ENCODE data around the gene MACROD1.

MACROD1 gene, protein sequence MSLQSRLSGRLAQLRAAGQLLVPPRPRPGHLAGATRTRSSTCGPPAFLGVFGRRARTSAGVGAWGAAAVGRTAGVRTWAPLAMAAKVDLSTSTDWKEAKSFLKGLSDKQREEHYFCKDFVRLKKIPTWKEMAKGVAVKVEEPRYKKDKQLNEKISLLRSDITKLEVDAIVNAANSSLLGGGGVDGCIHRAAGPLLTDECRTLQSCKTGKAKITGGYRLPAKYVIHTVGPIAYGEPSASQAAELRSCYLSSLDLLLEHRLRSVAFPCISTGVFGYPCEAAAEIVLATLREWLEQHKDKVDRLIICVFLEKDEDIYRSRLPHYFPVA

DNA sequence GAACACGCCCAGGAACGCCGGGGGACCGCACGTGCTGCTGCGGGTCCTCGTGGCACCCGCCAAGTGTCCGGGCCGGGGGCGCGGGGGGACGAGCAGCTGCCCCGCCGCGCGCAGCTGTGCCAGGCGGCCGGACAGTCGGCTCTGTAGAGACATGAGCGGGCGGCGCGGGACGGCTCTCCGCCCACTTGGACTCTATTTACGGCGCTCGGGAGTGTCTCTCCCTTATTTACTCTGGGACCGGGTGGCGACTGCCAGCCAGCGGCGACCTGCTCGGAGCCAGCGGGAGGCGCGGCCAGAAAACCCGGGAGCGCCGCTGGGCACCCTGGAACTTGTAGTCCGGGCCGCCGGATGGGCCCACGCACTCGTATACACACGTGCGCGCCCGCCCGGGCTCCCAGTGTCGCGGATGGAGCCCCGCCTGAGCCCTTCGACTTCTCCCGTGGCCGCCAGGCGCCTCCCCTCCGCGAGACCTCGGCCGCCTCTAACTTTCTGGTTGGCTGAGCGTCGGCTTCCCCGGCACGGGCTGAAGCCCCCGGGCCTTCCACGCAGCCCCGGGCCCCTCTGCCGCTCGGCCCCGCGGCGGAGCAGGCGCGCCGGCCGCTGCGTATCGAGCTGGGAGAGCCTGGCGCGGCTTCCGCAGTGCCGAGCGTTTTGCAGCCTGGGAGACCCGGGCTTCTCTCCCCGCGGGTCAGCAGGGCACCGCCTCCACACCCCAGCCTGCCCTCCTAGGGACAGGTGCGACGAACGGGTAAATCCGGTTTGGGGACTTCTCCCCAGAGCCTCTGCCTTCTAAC lies at the start of gene MACROD1:
Gene MACROD1, minus strand, starts transcription at position 272 of the 794 bp plus-strand sequence. Its CDS starts 119 bp downstream, at position 153.
- peak; percentile 85 for DNase-seq

DNA sequence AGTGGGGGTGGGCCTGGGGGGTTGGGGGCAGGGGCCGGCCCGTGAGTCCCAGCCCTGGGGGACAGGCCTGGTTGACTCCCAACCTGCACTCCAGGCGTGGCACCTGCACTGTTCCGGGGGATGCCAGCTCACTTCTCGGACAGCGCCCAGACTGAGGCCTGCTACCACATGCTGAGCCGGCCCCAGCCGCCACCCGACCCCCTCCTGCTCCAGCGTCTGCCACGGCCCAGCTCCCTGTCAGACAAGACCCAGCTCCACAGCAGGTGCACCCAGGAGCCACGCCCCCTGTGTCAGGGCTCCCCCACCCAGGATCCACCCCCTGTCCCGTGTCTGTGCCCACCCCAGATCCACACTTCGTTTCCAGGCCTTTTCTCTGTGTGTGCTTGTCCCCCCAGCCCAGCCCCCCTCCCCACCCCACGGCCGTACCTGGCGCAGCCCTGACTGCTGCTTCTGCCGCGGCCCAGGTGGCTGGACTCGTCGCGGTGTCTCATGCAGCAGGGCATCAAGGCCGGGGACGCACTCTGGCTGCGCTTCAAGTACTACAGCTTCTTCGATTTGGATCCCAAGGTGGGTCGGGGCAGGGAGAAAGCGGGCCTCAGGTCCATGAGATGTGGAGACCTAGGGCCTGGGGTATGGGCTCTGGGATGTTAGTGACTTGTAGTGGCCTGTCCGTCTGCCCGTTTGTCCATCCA lies 45.4 kb upstream of the MACROD1 start:
- DNase-seq, result no peak

DNA sequence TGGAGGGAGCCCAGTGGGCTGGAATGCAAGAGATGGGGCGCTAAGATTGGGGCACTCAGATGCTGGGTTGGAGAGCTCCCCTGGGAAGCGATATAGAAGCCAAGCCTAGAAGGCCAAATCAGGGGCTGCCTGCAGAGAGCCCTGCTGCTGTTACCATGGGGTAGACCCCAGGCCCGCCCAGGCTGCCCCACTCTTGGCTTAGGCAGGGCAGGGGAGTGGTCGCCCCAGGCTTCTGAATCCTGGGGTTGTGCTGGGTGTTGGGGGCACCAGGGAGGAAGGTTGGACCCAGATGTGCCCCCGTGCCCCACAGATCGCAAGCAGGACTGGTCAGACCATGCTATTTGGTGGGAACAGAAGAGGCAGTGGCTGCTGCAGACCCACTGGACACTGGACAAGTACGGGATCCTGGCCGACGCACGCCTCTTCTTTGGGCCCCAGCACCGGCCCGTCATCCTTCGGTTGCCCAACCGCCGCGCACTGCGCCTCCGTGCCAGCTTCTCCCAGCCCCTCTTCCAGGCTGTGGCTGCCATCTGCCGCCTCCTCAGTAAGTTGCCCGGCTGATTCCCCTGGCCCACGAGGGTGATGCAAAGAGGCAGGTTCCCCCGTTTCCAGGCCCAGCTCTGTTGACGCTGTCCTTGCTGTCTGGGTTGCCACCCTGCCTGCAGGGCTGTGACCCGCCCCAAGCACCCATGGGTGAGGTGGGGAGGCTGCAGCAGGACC lies 44.5 kb upstream of the MACROD1 start:
- DNase-seq, result no peak

DNA sequence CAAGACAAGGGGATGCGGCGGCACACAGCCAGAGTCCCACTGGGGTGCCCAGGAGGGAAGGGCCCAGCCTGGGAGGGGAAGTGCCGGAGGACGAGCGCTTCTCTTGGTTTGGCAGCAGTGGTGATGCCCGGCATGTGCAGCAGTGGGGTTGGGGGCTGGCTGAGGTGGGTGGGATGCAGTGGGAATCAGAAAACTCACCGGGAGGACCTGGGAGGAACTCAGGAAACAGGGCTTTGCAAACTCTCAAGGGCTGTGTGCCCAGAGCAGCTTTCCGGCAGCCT lies 43.6 kb upstream of the MACROD1 start:
- DNase-seq, result no peak

DNA sequence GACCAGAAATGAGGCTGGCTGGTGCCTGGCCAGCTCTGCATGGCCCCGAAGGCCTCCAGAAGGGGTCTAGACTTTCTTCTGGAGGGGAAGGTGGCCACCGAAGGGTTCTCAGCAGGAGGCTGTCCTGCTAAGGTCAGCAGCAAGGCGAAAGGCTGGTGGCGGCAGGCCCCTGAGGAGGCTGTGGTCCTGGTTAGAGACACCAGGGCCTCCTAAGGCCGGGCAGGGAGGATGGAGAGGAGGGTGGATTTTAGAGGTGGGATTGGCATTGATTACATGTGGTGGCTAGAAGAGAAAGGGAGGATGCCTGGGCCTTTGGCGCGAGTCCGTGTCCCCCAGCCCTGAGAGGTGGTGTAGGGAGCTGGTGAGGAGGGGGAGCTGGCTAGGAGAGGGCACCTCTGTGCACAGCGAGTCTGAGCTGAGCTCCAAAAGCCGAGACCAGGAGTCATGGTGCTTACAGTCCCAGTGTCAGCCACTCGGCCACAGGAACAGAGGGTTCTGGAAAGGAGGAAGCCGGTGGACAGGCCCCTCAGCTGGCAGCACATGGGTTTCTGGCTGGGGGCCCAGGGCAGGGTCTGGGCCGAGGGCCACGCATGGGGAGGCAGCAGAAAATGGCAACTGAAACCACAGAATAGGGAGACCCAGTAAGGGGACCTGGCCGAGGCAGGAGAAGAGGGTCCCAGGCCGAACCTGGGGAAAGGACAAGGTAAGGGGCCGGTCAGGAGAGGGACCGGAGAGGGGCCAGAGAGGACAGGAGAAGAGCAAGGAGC lies 43.1 kb upstream of the MACROD1 start:
- no peak for DNase-seq

DNA sequence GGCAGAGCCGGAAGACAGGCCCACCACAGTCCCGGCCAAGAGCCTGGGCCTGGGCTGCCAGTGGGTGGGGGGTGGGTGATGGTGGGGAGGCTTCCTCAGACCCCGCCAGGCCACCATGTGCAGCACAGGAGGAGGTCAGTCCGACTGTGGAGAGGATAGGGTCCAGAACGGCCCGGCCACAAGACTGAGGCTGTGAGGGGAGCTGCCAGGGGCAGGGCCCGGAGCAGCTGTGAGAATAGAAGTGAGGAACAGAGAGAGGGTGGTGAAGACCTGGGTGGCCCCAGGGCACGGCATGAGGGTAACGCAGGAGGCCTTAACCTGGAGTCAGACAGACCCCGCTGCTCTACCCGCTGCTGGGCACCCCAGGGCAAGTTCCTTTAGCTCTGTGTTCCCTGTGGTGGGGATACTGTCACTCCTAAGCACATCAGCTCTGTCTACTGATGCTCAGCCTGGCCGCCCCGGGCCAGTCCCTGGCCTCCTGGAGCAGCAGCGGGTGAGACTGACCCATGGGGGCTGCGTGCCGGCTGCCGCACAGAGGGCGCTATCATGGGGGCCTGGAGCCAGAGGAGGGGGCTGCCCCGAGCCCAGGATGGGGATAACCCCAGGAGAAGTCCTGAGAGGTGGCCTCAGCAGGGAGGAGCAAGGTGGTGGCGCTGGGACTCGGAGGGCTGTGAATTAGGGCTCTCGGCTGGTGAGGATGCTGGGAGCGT lies 42.3 kb upstream of the MACROD1 start:
- no peak for DNase-seq

DNA sequence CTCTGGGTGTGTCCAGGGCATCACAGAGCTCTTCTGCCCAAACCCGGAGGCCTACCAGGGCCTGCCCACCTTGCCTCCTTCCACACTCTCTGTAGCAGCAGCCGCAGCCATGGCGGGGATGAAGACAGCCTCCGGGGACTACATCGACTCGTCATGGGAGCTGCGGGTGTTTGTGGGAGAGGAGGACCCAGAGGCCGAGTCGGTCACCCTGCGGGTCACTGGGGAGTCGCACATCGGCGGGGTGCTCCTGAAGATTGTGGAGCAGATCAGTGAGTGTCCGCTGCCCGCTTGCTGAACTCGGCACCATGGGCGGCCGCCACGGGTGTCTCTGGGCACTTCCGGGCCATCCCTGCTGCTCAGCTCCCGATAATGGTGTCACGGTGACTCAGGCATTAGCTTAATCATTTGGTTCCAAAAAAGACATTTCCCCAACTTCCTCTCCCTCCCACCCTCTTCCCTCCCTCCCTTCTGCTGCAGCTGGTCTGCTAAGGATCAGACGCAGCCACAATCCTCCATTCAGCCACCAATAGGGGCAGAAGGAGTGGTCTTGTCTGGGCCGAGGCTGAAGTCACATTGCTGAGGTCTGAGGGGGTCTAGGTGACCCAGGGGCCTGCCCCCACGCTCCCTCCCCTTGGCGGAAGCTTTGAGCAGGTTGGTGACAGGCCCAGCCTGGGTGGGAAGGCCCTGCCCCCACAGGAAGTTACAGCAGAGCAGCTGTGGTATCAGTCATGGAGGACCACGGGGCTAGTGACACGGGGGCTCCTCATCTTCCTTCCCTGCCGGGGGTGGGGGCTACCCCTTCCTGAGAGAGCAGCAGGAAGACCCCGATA lies 41.6 kb upstream of the MACROD1 start:
- no peak for DNase-seq

DNA sequence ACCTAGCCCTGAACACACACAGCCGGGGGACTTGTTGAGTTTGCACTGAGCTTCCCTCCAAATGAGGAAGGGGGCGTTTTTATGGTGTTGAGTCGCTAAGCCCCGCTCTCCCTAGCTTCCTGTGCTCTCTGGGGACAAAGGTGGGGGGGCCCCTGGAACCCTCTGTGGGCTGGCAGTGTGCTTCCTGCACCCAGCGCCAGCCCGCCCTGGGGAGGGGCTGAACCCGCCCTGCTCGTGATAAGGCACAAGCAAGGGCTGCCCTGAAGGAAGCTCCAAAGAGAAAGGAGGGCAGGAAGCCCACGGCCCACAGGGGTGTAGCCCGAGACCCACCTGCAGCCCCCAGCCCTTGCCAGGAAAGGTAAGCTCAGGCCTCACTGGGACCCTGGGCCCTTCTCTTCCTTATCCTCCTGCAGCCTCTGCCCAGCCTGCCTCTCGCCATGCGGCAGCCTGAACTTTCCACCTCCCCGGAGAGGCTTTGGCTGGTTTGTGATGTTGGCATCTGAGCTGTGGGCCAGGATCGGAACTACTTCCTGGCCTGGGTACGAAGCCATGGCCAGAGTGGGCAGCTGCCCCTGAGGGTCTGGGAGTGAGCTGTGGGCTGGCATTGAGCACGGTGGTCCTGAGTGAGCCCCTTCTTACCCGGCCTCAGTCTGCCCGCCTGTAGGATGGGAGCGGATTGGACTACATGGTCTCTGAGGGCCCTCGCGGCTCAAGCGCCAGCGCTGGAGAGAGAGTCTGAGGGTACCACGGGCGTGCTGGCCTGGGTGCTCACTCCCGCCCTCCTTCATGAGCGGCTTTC lies 40.7 kb upstream of the MACROD1 start, which contains the start of gene FERMT3:
Gene FERMT3, plus strand, starts transcription at position 265 of the 799 bp plus-strand sequence. CDS start 644 bp downstream, outside the sequence.
- no peak for DNase-seq

DNA sequence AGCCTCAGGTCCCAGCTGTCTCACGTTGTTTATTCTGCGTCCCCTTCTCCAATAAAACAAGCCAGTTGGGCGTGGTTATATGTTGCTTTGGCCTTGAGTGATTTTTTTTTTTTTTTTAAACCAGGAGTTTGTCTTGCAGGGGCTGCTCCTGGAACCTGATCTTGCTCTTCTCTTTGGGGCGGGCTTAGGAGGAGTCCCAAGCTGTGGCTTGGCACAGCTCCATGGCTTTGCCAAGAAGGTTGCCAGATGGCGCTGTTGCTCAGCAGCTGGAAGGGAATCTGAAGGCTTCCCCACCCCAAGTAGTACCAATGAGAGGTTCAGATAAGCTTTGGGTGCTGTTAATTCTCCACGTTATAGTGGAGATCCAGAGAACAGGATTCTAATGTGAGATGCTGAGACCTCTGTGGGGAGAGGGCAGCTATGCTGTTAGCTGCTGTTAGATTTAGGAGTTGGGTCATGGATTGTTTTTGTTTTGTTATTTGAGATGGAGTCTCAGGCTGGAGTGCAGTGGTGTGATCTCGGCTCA lies 38.6 kb upstream of the MACROD1 start:
- peak; percentile 73 for DNase-seq

DNA sequence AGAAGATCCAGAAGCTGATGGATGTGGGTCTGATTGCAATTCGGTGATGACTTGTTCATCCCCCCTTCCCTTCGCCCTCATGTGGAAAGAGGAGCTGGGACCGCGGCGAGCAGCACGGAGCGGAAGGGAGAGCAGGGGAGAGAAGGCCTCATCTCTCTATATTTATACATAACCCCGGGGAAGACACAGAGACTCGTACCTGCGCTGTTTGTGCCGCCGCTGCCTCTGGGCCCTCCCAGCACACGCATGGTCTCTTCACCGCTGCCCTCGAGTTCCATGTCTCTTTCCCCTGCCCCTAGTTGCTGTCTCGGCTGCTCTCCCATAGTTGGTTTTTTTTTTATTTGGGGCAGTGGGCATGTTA lies 38.1 kb upstream of the MACROD1 start:
- DNase-seq, result no peak

DNA sequence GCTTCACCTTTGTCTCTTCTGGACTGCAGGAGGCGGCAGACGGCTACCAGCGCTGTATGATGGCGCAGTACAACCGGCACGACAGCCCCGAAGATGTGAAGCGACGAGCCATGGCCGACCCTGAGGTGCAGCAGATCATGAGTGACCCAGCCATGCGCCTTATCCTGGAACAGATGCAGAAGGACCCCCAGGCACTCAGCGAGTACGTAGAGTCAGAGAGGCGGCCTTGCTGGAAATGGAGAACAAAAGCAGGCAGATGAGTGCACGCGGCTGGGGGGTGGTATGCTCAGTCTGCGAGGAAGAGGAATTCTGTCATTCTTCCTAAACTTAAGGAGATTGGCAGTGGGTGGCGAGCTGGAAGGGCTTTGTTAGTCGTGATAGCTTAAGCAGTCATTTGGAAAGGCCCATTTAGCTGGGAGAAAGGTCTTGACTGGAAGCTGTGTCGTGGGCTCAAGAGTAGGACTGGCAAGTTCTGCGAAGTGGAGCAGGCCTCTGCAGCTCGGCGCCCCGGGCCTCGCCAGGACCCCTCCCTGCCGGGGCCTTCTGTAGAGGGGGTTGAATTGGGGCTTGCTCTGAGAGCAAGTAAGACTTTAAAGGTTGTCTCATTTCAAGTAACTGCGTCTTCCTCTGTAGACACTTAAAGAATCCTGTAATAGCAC lies 37.6 kb upstream of the MACROD1 start:
- no peak for DNase-seq

DNA sequence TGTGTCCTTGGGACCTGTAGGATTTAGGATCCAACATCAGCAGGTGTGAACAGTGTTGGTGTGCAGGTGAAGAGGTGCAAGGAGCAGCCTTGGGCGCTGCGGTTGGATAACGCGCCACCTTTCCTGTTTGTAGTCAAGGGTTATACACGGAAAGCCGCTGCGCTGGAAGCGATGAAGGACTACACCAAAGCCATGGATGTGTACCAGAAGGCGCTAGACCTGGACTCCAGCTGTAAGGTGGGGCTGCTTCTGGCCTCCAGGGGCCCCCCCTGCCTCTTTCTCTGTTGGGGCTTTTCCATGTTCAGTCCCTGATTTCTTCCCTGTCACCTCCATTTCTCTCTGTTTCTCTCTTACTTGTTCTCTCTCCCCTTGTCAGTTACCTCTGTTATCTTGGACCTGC lies 37.1 kb upstream of the MACROD1 start:
- no peak for DNase-seq

DNA sequence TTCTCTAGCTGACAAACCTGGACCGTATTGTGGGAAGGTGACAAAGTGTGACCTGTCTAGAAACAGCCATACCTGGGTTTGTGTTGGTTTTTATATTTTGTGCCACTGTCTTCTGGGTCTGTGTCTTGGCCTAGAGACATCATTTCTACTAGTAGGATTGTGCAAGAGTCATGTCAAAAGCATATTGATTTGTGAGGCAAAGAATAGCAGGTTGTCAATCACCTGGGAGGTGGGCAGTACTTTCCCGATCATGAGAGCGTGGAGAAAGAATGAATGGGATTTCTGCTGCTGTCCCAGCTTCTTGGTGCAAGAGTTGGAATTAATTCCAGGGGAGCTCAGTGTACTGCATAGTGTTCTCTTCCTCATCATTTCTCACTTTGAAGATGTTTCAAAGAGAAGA lies 35.6 kb upstream of the MACROD1 start:
- no peak for DNase-seq

DNA sequence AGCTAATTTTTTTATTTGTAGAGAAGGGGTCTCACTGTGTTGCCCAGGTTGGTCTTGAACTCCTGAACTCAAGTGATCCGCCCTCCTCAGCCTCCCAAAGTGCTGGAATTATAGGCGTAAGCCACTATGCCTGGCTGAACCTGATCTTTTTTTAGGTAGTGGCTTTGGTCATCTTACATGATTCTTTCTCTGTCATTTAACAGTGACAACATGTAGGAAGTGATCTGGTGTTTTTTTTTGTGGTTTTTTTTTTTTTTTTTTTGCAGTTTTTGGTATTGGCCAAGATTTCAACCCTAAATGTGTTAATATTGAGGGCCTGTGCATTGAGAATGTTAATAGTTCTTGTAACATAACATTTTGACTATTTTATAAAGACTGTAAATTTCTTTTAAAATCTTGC lies 32.6 kb upstream of the MACROD1 start:
- DNase-seq, result no peak

DNA sequence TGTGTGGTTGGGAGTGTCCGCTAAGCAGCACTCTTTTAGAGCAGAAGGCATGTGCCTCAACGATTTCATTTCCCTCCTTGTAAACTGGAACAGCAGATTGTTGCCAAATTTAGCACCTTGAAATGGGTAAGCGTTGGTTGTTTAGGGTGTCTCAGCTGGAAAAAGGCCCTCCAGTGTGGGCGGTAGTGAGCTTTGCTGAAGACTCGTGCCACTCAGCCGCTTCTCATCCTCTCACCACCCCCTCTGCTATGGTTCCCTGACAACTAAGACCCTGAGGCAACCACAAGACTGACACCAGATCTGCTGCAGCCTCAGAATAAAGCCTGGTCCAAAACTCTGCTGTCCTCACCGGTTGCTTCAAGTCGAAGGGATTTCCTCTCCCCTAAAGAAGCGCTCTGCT lies 30.7 kb upstream of the MACROD1 start:
- DNase-seq, result no peak

DNA sequence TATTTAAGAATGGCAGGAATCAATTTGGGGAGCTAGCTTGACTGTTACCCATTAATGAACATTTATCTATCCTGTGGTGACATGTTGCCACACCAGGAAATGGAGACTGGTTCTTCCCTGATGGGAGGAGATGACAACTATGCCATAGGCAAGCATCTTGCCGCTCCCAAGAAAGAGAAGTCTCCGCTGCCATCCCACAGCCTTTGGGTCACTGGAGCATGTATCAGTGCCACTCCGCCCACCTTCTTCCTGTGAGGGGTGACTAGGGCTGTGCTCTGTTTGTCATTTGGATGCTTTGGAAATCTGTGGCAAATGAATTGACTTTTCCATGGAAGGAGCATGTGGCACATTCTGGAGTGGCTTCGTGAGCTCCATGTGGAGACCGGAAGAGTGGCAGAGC lies 26.5 kb upstream of the MACROD1 start:
- DNase-seq, result no peak

DNA sequence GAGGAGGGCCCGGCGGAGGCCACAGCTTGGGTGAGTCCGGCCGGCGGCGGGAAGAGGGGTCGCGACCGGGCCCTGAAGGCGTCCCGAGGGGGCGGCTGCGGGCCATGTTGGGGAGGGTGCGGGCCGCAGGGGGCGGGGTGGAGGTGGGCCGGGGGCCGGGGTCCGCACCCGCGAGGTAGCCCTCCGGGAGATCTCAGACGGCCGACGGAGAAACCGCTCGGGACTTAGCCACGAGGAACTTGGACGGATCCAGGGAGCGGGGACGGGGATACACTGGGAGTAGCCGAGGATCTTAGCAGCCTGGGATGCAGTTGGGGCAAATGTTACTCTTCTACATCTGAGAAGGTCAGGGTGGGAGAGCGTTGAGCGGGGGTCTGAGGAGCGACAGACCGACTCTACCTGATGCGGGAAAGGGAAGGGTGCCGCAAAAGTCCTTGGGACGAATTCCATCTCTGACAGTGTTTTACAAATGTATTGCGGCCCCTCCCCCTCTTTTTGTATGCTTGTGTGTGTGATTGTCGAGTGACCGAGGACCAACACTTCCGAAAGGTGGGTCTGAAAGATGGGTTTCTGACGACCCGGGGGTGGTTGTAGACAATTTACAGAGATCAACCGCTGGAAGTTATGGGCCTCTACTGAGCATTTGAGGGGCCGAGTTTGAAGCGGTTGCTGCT lies 20.7 kb upstream of the MACROD1 start:
- no peak for DNase-seq

DNA sequence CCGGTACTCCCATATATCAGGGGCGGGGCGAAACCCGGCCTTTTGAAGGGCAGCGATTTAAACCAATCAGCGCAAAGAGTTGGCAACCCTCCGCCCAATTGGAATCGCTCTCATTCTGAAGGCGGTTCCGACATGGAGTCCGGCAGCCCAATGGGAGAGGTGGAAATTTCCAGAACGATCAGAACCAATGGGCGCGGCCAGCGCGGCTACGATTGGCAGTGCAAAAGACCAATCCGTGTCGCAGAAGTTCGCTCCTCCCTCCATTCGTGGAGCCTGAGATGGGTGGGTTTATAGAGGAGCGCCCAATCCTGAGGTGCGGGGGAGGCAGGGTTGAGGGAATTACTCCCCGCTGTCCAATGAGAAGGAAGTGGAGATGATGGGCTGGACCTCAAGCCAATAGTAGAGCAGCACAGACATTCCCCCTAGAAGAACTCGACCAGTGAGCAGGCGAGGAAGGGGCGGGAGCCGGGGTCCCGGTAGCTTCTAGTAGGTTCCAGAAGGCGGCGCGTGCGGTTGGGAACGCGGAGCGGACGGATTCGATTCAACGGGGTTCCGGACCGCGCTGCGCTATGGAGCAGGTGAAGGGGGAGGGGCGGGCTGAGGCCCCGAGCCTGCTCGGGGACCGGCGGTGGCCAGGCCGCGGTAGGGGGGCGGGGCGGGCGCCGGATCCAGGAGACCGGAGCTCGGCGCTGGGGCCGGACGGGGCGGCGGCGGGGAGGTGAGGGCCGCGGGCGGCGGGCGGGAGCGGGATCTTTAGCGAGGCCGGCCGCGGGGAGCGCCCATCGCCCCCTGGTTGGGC lies 20.0 kb upstream of the MACROD1 start, which contains the start of gene STIP1:
Gene STIP1, plus strand, starts transcription at position 479 of the 799 bp plus-strand sequence. Its CDS starts 91 bp downstream, at position 570.
- DNase-seq, result peak; percentile 100

All from NCI-H1092 treated with DMSO at 0.1 percent for 48 hours (cell line).